ENCODE measurements around the gene RYR1.

- TF ChIP-seq CTCF (IDR thresholded peaks at IDR 0.05; ENCODE audit: low read depth, low read length, poor library complexity, severe bottlenecking), result no peak
- TF ChIP-seq EZH2phosphoT487 (IDR thresholded peaks at IDR 0.05; ENCODE audit: borderline replicate concordance, low read length), result no peak
Observed at GRCh38 chr19:38488776-38489481, 55.4 kb downstream of the RYR1 start.
